Renal pelvis (tissue), 4 donors: Measurements from ENCODE around the gene HSPB6. TPM values are rescaled to one million over a fixed set of nuclear protein-coding genes. Genes with fewer than 3 reads are reported as not detected.

Experiments used
- DNase-seq: peaks from one replicate; pipeline ENCODE4 v3.0.0-alpha.2; 2013
- polyA plus RNA-seq, 3 donors: library from polyadenylated mRNA; unstranded; fragments of 120-200 nt; gene quantifications; one replicate each; pipeline ENCODE4 v1.2.1, GENCODE V29; 2013; ENCODE audit not compliant: insufficient read length in 3 of 3

HSPB6 gene
- polyA plus RNA-seq, 3 donors, result 20.5 to 34.1 (median 23.3) TPM

DNA sequence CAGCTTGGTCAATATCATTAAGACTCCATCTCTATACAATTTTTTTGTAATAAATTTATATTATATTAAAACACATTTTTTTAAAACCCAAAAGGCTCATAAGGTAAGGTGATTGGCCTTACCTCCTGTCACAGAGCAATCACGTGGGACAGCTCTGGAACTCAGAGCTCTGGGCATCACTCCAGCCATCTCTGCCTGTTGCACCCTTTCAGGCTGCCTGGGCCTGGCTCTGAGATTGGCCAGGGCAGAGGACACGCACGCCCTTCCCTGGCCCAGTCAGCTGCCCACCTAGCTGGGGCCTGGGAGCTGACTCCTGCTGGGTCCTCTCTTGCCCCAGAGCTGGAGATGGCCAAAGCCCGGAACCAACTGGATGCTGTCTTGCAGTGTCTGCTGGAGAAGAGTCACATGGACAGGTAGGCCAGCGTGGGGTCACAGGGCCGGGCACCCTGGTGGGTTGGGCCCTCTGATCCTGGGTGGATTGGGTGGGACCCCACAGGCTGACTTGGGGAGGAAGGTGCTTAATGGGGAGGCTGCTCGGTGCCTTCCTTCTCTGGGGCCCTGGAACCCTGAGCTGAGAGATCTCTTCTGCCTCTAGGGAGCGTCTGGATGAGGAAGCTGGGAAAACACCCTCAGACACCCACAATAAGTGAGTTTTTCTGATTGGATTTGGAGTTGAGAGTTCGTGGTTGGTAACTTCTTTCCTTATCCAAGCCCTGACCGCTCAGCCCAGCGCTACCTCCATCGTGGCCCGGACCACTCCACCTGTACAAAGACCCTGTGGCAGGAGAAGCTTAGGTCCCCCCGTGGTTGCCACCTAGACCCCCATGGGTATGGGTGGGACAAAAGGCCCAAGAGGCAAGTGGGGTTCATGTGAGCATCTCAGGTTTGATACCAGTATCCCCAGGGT is 4.7 kb downstream of the HSPB6 start:
- DNase-seq, result no peak

DNA sequence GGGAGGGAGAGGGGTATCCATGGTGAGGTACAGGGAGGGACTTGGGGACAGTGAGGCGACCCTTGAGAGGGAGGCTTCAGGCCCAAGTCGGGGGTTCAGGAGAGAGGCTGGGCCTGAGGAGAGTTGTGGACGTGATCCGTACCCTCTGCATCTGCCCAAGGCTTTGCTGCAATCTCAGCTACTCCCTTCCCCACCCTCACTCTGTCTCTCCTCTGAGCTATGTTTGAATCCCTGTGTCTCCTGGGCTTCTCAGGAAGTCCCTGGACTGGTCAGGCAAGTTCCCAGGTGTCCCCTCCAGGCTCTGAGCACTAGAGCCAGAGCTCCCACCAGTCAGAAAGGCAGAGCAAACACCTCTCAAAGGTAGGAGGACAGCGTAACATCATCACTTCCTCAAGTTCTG is 6.7 kb downstream of the HSPB6 start:
- no peak for DNase-seq

- peak; percentile 99 for DNase-seq
Observed at GRCh38 chr19:35748106-35749020, 8.5 kb downstream of the HSPB6 start, which contains the start of gene LIN37. TSS of gene LIN37 (plus strand) at chr19:35748576. CDS start at chr19:35748725, 149 bp downstream.

- no peak for DNase-seq
Observed at GRCh38 chr19:35746531-35746930, 10.3 kb downstream of the HSPB6 start.

- no peak for DNase-seq
Observed at GRCh38 chr19:35746087-35746462, 10.8 kb downstream of the HSPB6 start.

- peak; percentile 99 for DNase-seq
Observed at GRCh38 chr19:35745328-35746086, 11.3 kb downstream of the HSPB6 start, which contains the start of the genes PSENEN and U2AF1L4. TSS of gene PSENEN (plus strand) at chr19:35745651. CDS start at chr19:35745931, 280 bp downstream. TSS of gene U2AF1L4 (minus strand) at chr19:35745418. CDS start at chr19:35745391, 27 bp downstream.

DNA sequence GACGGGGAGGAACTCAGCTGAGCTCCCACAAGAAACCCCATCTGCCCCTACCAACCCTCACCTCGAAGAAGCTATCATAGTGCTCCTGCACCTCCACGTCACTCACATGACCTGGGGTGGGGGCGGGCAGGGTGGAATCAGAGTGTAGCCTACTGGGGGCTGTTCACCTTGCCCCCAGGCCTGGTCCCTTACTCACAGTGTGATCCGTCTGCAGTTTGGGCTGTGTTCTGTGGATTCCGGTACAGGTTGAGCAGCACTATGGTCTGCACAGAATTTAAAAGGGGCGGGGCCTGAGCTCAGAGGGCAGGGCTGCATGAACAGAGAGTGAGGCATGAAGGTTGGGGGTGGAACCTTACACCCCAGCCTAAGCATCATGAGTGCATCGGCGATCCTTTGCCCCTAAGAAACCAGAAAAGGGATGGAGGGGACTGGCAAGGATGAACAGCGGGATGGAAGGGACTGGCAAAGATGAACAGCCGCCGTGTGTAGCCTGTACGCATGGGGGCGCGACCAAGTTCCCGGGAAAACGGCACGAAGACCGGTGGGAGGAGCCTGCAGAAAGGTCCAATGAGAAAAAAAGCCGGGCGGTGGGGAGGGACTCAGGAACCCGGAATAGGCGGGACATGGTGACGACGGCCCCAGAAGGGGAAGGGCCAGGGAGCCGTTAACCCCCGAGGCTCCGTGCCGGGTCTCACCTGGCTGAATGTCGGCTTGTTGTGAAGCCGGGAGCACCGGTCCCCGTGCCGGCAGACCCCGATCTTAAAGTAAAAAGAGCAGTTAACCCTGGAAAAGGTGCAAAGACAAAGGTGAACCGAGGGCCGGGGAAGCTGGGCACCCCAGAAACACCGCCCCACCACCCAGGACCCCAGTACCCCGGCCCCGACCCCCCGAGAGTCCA is 12.2 kb downstream of the HSPB6 start:
- DNase-seq, result peak; percentile 97

DNA sequence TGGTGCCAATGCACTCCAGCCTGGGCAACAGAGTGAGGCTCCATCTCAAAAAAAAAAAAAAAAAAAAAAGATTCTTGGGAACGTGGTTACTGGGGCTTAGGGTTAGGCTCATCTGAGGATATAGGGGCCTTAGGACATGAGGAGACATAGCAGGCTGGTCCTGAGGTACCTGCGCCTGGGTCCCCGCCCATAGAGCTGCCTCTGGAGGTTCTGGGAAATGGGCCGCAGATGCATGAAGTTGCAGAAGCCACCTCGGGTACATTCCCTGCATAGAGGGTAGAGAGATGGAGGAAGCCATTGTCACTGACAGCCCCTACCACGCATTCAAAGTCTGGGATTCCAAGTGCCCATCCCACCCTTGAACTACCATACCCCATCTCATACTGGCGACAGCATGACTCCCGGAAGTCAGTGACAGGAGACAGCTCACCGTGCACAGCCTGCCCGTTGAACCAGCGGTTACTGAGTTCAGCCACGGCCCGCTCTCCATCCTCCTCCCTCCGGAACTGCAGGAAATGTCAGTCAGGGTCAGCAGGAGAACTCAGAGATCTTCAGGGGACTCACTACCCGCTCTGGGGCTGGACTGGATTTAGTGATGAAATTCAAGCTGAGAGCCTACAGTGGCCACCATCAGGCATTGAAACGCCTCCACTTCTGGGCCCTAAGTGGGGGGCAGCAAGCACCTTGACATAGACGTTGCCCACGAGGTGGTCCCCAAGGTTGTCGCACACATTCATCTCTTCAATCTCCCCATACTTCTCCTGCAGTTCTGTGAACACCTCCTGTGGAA is 13.0 kb downstream of the HSPB6 start:
- no peak for DNase-seq

- DNase-seq, result no peak
Observed at GRCh38 chr19:35742121-35742724, 14.6 kb downstream of the HSPB6 start, which contains the start of gene IGFLR1. TSS of gene IGFLR1 (minus strand) at chr19:35742452. CDS start at chr19:35741180, 1,272 bp downstream.

GRCh38 chr19:35741203-35741515 is 15.7 kb downstream of the HSPB6 start:
- DNase-seq, result no peak

- DNase-seq, result peak; percentile 98
Observed at GRCh38 chr19:35740423-35741202, 16.2 kb downstream of the HSPB6 start.

GRCh38 chr19:35740108-35740422 is 16.8 kb downstream of the HSPB6 start:
- DNase-seq, result no peak

DNA sequence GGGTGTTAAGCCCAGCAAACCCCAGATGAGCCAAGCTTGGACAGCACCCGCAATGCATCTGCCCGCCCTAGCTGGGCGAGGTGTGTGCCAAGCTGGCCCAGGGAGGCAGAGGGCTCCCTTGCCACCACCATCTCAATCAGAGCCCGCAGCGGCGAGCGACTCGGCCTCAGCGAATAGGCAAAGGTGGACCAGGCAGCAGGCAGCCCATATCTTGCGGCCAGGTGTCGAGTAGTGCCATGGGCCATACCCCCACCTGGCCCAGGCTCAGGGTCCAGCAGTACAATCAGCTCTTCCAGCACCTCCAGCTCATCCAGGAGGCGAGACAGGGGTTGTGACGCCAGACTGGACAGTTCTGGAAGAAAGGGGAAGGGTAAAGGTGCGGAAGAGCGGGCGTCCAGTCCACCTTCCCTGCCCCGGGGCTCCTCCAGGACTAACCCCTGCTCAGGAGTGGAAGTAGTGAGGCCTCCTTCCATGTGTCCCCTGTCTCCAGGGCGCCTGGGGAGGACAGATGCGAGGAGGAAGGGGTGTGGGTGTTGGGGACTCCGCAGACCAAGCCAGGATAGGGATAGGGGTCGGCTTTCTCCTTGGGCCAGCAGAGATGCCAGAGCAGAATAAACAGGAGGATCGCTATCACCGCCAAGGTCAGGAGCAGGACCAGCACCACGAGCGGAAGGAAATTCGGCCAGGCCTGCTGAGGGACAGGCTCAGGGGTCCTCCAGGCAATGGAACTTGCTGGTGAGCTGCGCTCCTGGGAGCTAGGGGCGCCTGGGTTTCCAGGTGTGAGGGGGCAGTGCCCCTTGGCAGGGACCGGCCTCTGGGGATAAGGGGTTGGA is 17.3 kb downstream of the HSPB6 start:
- no peak for DNase-seq

DNA sequence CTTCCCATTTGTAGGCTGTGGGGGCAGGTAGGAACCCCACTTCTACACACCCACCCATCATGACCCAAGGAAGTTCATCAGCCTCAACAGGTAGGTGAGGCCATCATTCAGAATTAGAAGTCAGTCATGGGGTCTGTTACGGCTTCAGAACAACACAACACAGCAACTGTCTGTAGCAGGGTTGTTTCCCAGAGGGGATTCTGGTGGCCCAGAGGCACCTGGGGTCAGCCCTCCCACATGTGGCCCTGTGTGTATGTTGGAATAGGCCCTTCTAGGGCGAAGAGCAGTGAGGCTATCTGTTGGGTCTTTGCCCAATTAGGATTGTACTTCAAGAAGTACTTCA is 18.0 kb downstream of the HSPB6 start:
- DNase-seq, result no peak

GRCh38 chr19:35738021-35738886 is 18.6 kb downstream of the HSPB6 start:
- no peak for DNase-seq
